Stomach (tissue), 4 donors: ENCODE data around the gene RNH1.

ENCODE experiments used
- POLR2AphosphoS5 ChIP-seq, 3 donors: sonication (generic); formaldehyde crosslinking; IDR thresholded peaks; one replicate each; pipeline ENCODE4 v1.6.1; 2016; ENCODE audit warnings: antibody characterized with exemption in 3 of 3
- TF ChIP-seq, protein P1 (sequence below), 7 experiments: fragments of 450-650 bp in 4 of 7; fragments of 200-600 bp in 3 of 7; sonication (generic) in 3 of 7; IDR thresholded peaks; one replicate each; pipeline ENCODE4 v1.5.1; 2016 to 2019; ENCODE audit warnings: antibody characterized with exemption in 7 of 7, control low read depth in 2 of 7, mild to moderate bottlenecking in 1 of 7

DNA sequence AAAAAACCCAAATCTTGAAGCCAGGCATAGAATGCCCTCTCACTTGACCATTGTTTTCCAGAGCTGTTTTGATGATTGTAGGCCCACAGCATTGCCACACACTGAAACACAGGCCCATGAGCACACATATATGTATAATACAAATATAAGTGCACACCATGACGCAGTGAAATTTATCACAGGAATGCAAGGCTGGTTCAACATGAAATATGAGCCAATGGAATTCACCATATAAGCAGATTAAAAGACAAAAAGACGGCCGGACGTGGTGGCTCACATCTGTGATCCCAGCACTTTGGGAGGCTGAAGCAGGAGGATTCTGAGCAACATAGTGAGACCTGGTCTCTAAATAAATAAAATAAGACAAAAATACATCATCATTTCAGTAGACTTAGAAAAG is 9.4 kb upstream of the RNH1 start:
- TF ChIP-seq, protein P1, sequence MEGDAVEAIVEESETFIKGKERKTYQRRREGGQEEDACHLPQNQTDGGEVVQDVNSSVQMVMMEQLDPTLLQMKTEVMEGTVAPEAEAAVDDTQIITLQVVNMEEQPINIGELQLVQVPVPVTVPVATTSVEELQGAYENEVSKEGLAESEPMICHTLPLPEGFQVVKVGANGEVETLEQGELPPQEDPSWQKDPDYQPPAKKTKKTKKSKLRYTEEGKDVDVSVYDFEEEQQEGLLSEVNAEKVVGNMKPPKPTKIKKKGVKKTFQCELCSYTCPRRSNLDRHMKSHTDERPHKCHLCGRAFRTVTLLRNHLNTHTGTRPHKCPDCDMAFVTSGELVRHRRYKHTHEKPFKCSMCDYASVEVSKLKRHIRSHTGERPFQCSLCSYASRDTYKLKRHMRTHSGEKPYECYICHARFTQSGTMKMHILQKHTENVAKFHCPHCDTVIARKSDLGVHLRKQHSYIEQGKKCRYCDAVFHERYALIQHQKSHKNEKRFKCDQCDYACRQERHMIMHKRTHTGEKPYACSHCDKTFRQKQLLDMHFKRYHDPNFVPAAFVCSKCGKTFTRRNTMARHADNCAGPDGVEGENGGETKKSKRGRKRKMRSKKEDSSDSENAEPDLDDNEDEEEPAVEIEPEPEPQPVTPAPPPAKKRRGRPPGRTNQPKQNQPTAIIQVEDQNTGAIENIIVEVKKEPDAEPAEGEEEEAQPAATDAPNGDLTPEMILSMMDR (IDR thresholded peaks at IDR 0.05) = no peak
- no peak for TF ChIP-seq POLR2AphosphoS5 (IDR thresholded peaks at IDR 0.05)
